Thyroid gland (tissue), 4 donors: ENCODE data around the gene PDZK1IP1. TPM values are rescaled to one million over a fixed set of nuclear protein-coding genes. Genes with fewer than 3 reads are reported as not detected.

ENCODE experiments used
- DNase-seq, 2 donors: peaks; one replicate each; pipeline ENCODE4 v3.0.0-alpha.2; 2019
- H3K27ac ChIP-seq, 3 donors: fragments of 200-600 bp; sonication (generic); 1 replicate in 2 of 3; 2 replicates in 1 of 3; pipeline ENCODE4 v1.5.1; 2016 to 2019; ENCODE audit warnings: mild to moderate bottlenecking in 1 of 3, moderate library complexity in 1 of 3
- H3K27me3 ChIP-seq: fragments of 200-600 bp; sonication (generic); one replicate; pipeline ENCODE4 v1.5.1; 2019
- H3K36me3 ChIP-seq, 2 donors: fragments of 200-600 bp; sonication (generic); one replicate each; pipeline ENCODE4 v1.5.1; 2016 to 2019
- H3K4me1 ChIP-seq, 2 donors: fragments of 200-600 bp; sonication (generic); one replicate each; pipeline ENCODE4 v1.5.1; 2017 to 2019
- H3K4me3 ChIP-seq, 3 donors: fragments of 200-600 bp; sonication (generic); replicated peaks in 1 of 3; 1 replicate in 2 of 3; 2 replicates in 1 of 3; pipeline ENCODE4 v1.5.1; 2016; ENCODE audit warnings: mild to moderate bottlenecking in 1 of 3
- H3K9me3 ChIP-seq: fragments of 200-600 bp; sonication (generic); one replicate; pipeline ENCODE4 v1.5.1; 2017
- POLR2A ChIP-seq, 2 donors: fragments of 450-650 bp; IDR thresholded peaks; one replicate each; pipeline ENCODE4 v1.6.1; 2017; ENCODE audit warnings: antibody characterized with exemption in 2 of 2, mild to moderate bottlenecking in 2 of 2, moderate library complexity in 1 of 2
- WGBS, 2 donors: methylation state at CpG; one replicate each; pipeline ENCODE4 v1.1.5; 2017; 5-methylcytosine and 5-hydroxymethylcytosine counted together
- intact Hi-C: fragments of 100-400 bp; cut with DNase I; formaldehyde crosslinking; loops from one replicate; pipeline ENCODE4 v1.15.1; 2023
- total RNA-seq, 4 donors: library from RNA; depleted of rRNA; stranded (reverse); fragments of >200 nt; gene quantifications; one replicate each; pipeline ENCODE4 v1.2.3, GENCODE V29; 2016
- TF ChIP-seq, protein P1 (sequence below), 6 experiments: fragments of 200-600 bp in 3 of 6; fragments of 450-650 bp in 3 of 6; sonication (generic) in 3 of 6; IDR thresholded peaks; one replicate each; pipeline ENCODE4 v1.5.1; 2016 to 2019; ENCODE audit warnings: antibody characterized with exemption in 6 of 6, mild to moderate bottlenecking in 2 of 6, inconsistent platforms in 1 of 6, moderate library complexity in 1 of 6

Gene PDZK1IP1
- total RNA-seq, 4 donors from 2014 or later: 0.83 to 3.0 TPM; not detected in 2

DNA sequence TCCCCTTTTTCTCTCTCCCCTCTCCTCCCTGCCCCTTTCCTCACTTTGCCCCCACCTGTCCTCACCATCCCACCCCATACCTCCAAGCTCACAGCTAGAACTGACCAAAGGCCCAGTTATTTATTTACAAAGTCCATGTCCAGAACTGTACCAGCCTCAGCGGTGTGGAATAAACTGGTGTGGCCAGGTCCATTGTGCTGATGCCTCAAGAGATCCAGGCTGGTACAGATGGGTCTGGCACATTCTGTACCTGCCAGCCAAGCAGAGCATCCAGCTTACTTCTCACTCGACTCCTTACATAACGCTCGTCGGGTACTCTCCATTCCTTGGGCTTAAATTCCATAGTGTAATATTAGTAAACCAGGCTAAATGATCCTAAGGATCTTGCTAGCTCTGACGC, 11.8 kb downstream of the PDZK1IP1 start:
- WGBS, 2 donors: 86% methylated on average over 6 of the region's 6 CpGs
- Histone ChIP-seq H3K27ac (no peak overlapping the region), H3K36me3 (no peaks in the 10 kb centered on the region), H3K27me3 (no peaks in the 10 kb centered on the region), H3K9me3 (no peaks in the 10 kb centered on the region), H3K4me3 (no peak overlapping the region), H3K4me1 (peaks cover 12 to 14% of the 10 kb centered on the region in 2 donors)
- intact Hi-C loops: no loop called here
- DNase-seq: no peak
- TF ChIP-seq POLR2A (IDR thresholded peaks at IDR 0.05): no peak
- TF ChIP-seq, protein P1, sequence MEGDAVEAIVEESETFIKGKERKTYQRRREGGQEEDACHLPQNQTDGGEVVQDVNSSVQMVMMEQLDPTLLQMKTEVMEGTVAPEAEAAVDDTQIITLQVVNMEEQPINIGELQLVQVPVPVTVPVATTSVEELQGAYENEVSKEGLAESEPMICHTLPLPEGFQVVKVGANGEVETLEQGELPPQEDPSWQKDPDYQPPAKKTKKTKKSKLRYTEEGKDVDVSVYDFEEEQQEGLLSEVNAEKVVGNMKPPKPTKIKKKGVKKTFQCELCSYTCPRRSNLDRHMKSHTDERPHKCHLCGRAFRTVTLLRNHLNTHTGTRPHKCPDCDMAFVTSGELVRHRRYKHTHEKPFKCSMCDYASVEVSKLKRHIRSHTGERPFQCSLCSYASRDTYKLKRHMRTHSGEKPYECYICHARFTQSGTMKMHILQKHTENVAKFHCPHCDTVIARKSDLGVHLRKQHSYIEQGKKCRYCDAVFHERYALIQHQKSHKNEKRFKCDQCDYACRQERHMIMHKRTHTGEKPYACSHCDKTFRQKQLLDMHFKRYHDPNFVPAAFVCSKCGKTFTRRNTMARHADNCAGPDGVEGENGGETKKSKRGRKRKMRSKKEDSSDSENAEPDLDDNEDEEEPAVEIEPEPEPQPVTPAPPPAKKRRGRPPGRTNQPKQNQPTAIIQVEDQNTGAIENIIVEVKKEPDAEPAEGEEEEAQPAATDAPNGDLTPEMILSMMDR (IDR thresholded peaks at IDR 0.05): no peak

DNA sequence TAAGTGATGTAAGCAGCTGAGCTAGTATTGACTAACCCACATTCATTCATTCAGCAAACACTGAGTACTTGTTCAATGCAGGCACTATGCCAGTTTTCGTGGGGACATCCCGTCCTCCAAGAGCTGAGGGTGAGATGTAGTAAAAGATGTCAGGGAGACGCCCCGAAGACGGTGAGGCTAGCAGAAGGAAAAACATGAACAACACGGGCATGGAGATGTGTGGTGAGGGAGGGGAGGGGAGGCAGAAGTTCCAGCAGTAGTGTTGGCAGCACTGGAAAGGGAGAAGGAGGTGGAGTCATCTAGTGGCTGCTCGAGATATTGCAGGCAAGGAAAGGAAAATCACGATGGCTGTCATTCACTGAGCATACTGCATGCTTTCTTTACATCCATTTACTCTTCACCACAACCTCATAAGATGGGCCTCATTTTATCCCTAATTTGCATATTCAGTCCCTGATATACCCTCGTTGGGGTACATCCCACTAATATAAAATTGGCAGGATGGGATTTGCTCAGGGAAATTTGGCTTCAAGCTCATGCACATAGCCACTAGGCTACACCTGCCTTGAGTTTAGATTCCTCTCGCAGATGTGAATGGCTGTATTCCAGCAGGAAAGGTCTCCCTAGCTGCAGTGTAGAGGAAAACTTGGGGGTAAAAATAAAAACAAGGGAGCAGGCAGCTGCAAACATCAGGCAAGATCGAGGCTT, 14.5 kb downstream of the PDZK1IP1 start:
- peak; percentile 35 to 47 for DNase-seq
- intact Hi-C loops: no loop called here
- no peaks in the 10 kb centered on the region for H3K36me3 ChIP-seq
- no peak overlapping the region for H3K27ac ChIP-seq
- H3K4me1 ChIP-seq: peaks cover 10 to 12% of the 10 kb centered on the region in 2 donors
- no peak overlapping the region for H3K4me3 ChIP-seq
- no peaks in the 10 kb centered on the region for H3K27me3 ChIP-seq
- H3K9me3 ChIP-seq: no peaks in the 10 kb centered on the region
- whole genome bisulfite sequencing, 2 donors: 17% methylated on average over 11 of the region's 11 CpGs
- no peak for TF ChIP-seq POLR2A (IDR thresholded peaks at IDR 0.05)
- TF ChIP-seq, protein P1 (IDR thresholded peaks at IDR 0.05): peak; percentile 89 to 96 (median 94)

DNA sequence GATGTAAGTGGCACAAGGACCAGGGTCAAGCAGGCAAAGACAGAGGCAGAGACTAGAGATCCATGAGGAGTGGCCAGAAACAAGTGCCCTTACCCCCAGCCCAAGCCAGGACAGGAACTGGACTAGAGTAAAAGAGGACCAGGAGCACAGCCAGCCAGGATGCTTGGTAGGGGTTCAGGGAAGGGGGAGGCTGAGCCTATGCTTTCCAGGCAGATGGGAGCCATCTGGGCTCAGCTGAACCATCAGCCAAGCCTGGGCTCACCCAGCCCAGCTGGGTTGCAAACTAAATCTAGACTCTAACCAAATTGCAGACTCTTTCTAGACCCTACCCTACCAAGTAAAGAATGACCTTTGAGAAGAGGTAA, 15.2 kb downstream of the PDZK1IP1 start:
- Histone ChIP-seq H3K27ac (no peak overlapping the region), H3K4me1 (peaks cover 3 to 4% of the 10 kb centered on the region in 2 donors), H3K36me3 (no peaks in the 10 kb centered on the region), H3K27me3 (no peaks in the 10 kb centered on the region), H3K4me3 (no peak overlapping the region), H3K9me3 (no peaks in the 10 kb centered on the region)
- intact Hi-C loops: no loop called here
- TF ChIP-seq, protein P1 (IDR thresholded peaks at IDR 0.05): no peak
- TF ChIP-seq POLR2A (IDR thresholded peaks at IDR 0.05): no peak
- no peak for DNase-seq

DNA sequence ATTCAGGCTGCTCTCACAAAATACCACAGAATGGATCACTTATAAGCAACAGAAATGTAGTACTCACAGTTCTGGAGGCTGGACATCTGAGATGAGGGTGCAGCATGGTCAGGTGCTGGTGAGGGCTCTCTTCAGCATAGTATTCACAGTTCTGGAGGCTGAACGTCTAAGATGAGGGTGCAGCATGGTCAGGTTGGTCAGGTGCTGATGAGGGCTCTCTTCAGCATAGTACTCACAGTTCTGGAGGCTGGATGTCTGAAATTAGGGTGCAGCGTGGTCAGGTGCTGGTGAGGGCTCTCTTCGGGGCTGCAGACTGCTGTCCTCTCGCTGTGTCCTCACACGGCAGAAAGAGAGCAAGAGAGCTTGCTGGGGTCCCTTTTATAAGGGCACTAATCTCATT, 17.1 kb downstream of the PDZK1IP1 start:
- H3K36me3 ChIP-seq: no peaks in the 10 kb centered on the region
- no peak overlapping the region for H3K27ac ChIP-seq
- no peaks in the 10 kb centered on the region for H3K9me3 ChIP-seq
- 87 to 95% methylated on average over 5 of the region's 5 CpGs for WGBS, 2 donors
- no peak for DNase-seq
- H3K4me3 ChIP-seq: no peak overlapping the region
- intact Hi-C loops: no loop called here
- H3K4me1 ChIP-seq: no peaks in the 10 kb centered on the region
- no peaks in the 10 kb centered on the region for H3K27me3 ChIP-seq
- TF ChIP-seq, protein P1 (IDR thresholded peaks at IDR 0.05): no peak
- no peak for TF ChIP-seq POLR2A (IDR thresholded peaks at IDR 0.05)

DNA sequence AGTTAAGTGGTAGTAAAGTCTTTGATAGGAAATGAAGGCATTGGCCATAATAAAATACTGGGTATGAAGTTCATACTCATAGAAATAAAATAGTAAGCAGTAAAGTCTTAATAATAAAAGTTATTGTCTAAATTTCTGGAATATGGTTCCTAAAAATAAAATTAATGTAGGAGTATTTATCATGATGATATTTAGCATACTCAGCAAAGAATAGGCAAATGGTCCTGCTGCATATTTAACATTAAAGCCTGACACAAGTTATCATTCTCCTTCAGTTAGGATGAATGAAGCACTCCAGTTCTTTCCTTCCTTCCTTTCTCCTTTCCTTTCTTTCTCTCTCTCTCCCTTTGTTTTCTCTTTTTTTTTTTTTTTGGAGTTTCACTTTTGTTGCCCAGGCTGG, 25.3 kb downstream of the PDZK1IP1 start:
- intact Hi-C loops: no loop called here
- Histone ChIP-seq H3K4me3 (no peak overlapping the region), H3K36me3 (no peaks in the 10 kb centered on the region), H3K9me3 (no peaks in the 10 kb centered on the region), H3K27ac (no peak overlapping the region), H3K4me1 (no peaks in the 10 kb centered on the region), H3K27me3 (no peaks in the 10 kb centered on the region)
- no peak for DNase-seq
- no peak for TF ChIP-seq POLR2A (IDR thresholded peaks at IDR 0.05)
- TF ChIP-seq, protein P1 (IDR thresholded peaks at IDR 0.05): no peak
